GM12872 (cell line): ENCODE results near the gene TEKT3.

Source experiments
- TF ChIP-seq, protein P1 (sequence below): IDR thresholded peaks from 3 replicates; pipeline ENCODE4 v1.5.1; 2011; ENCODE audit warnings: low read depth, mild to moderate bottlenecking, low read length, moderate library complexity; ENCODE audit not compliant: insufficient read depth

The TEKT3 gene

DNA sequence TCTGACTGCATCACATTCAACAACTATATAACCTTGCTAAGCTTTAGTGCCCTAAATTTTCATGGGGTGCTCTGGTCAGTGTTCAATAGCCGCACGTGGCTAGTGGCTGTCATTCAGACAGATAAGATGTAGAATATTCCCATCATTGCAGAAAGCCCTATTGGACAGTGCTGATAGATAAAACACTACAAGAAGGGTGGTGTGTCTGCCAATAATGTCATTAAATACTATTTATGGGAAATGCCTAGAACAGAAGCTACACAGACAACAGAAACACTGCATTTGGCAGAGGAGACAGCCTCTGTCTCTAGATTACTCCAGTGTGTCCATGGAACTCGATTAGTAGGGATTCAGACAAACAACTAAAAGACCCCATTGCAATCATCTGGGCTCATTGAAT, 47.8 kb downstream of the TEKT3 start:
- TF ChIP-seq, protein P1, sequence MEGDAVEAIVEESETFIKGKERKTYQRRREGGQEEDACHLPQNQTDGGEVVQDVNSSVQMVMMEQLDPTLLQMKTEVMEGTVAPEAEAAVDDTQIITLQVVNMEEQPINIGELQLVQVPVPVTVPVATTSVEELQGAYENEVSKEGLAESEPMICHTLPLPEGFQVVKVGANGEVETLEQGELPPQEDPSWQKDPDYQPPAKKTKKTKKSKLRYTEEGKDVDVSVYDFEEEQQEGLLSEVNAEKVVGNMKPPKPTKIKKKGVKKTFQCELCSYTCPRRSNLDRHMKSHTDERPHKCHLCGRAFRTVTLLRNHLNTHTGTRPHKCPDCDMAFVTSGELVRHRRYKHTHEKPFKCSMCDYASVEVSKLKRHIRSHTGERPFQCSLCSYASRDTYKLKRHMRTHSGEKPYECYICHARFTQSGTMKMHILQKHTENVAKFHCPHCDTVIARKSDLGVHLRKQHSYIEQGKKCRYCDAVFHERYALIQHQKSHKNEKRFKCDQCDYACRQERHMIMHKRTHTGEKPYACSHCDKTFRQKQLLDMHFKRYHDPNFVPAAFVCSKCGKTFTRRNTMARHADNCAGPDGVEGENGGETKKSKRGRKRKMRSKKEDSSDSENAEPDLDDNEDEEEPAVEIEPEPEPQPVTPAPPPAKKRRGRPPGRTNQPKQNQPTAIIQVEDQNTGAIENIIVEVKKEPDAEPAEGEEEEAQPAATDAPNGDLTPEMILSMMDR = no peak

DNA sequence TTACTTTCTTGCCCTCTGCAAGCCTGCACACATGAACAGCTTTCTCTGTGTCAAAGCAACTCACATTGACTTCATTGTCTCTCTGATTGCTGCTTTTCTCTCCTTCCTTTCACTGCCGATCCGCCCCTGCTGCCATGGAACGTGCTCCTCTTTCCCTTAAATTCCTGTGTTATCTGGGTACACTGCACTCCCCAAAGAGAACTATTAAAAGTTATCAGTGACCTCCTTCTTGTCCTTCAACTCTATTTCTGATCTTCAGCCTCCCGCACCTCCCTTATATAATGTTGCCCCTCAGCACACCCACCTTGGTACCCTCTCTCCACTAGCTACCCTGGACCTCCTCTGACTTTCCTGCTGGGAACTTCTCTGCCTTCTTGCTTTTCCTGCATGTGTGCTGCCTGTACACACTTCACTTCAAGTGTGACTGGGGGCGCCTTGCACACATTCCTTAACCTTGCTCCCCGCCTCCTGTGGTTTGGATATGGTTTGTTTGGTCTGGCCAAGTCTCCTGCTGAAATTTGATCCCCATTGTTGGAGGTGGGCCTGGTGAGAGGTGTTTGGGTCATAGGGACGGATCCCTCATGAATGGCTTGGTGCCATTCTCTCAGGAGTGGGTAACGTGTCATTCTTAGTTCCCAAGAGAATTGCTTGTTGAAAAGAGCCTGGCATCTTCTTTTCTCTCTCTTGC, 49.6 kb downstream of the TEKT3 start:
- TF ChIP-seq, protein P1 = no peak

DNA sequence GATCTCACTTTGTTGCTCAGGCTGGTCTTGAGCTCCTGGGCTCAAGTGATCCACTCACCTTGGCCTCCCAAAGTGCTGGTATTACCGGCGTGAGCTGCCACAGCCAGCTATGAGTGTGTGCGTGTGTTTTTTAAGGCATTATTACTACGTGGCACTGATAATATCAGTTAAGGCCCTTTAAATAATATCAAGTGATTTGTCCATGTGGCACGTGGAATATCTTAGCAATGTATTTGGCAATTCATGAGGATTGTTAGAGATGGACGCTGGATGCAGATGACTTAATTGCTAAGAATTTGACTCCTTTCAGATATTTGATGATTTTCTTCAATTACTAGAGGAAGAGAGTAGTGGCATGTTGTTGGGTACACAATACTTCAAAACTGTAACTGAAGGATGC, 50.8 kb downstream of the TEKT3 start:
- TF ChIP-seq, protein P1 = no peak

DNA sequence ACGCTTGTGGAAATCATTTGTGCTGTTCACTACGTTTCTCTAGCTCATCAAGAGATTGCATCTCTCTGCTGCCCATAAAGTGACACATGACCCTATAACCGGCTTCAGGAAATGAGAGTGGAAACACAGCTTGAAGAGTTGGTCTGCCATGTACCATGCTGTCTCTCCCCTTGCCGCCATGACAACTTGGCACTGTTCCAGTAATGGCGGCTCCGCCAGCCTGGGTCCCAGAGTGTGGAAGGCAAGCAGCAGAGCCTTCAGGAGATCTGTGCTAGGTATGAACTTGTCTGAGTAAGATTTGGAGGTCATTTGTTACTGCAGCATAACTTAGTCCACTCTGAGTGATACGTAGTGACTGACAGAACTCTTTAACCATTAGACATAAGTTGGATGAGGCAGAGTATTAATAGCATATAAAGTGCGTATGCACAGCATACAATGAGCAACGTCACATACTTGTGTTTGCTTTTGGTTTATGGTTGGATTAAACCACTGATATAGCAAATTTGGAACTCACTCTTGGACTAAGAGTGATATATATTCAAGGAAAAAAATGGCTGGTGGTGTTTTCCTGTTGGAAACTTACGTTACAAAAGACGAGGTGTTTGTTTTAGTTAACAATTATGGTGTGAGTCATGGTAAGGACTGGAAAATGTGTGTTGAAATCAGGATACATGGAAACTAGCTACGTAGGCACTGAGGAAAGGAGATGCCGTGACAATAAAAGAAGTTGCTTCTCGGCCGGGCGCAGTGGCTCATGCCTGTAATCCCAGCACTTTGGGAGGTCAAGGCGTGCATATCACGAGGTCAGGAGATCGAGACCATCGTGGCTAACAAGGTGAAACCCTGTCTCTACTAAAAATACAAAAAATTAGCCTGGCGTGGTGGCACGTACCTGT, 51.9 kb downstream of the TEKT3 start:
- TF ChIP-seq, protein P1 = no peak

DNA sequence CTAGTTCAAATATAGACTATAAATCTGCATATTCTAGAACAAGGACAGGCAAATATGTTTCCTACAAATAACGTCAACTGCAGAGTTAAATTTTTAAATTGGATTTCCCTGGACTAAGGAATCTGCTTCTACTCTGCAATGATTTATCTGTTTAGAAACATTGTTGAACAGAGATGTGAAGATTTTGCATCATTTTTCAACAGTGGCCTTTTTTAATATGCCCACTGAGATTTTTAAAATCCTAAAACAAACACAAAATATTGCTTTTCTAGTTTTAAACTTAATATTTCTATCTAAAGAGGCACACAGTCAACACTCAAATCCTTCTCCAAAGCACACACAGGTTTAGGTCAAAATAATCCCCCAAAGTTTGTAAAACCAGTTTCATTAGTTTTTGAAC, 52.5 kb downstream of the TEKT3 start:
- TF ChIP-seq, protein P1 = no peak

DNA sequence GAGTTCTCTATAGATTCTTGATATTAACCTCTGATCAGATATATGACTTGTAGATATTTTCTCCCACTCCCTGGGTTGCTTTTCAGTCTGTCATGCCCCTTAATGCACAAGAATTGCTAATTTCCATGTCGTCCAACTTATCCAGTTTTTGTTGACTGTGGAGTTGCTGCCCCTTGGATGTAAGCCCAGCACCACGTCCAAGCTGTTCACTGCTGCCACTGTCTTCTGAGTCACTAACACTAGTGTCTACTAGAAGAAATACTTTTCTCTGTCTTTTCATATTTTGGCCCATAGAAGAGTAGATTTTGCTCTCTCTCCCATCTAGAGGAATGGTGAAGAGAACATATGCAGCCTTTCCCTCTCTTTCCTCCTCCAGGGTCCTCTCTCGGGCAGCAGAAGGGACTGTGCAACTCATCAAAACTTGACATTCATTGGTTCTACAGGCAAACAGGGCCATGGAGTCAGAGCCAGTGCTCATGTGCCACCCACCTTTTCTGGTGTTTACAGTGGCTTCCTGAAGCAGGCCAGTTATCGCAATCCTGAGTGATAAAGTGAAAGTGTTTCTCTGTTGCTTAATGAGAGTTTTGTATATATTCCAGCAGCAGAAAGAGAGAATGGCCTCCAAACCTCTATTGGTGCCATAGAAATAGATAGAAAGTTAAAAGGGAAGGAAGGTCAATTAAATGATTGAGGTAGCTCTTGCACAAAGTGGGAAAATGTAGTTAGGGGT, 53.7 kb downstream of the TEKT3 start:
- TF ChIP-seq, protein P1 = no peak

DNA sequence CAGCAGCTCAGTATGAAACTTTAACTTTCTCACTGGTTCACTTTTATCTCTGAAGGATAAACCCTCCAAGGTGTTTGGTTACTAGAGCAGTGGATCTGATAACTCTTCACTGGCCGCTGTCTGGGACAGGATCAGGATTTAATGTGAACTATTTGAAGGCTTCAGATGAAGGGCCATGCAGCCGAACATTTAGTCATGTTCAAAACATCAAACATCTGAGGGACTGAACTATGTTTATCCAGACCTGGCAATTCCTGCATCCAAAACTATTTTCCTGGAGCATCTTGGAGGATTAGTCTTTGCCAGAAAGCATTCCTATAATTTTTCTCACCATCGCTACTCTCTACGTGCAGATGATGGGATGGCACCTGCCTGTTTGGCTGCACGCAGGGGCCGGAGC, 55.9 kb downstream of the TEKT3 start:
- TF ChIP-seq, protein P1 = no peak
